ENCODE measurements around the gene DMBT1.

Gene DMBT1

DNA sequence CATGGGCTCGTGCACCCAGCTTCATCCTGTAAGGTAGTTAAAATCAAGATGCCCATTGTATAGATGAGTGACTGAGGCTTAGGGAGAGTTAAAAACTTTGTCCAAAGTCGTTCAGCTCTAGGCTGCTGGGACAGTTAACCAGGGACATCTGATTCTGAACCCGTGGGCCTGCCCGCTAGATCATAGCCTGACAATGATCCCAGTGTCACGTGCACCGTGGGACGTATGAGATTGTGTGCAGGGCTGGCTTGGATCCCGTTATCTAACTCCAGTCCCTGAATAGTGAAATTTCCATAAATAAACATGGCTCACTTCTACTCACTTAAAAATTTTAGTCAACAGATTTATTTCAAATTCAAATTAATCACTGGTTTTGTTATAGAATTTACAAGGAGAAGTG lies 114.2 kb downstream of the DMBT1 start:
- no peak for DNase-seq

DNA sequence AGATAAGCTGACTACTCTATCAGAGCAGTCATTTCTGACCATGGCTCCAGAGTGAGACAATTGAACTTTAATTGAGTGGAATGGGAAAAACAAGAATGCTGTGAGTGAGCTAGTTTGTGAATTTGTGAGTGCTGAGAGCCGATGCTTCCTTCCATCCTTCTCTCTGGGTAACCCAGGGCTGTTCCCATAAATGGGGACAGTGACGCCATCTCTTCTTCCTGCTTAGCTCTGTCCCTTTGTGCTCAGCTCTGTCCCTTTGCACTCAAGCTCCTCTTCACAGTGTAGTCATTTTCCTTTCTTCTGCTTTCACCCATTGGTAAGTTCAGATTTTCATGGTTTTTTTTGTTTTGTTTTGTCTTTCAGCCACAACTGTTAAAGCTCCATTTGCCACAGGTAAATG lies 114.7 kb downstream of the DMBT1 start:
- DNase-seq, result no peak

DNA sequence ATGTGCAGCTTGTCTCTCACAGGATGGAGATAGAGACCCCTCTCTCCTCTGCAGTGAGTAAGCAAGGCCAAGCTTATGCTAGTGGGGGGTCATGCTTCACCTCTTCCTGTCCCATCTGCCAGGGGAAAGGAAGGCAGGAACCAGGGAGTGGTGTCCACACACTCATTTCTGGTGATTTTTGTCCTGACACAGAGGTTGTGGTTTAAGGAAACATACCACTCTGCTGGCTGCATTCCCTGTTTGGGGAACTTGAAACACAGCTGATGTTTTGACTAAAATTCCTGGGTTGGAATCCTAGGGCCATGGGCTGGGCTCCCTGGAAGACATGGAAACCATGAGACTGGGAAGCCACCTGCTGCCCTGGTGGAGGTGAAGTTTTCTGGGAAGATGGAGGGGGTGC lies 117.7 kb downstream of the DMBT1 start:
- no peak for DNase-seq

DNA sequence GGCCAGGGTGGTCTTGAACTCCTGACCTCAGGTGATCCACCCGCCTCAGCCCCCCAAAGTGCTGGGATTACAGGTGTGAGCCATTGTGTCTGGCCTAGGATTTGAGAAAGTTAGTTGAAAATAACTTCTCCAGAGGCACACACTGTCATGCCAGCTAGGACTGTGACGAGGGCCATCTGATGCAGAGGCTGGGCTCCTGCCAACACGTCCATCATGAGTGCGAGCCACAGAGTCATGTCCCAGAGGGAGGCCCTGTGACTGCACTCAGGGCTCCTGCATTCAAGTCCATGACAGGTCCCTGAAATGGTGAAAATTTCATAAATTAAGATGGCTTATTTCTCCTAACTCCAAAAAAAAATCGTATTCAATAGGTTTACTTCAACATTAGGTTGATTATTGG lies 122.0 kb downstream of the DMBT1 start:
- DNase-seq, result no peak

DNA sequence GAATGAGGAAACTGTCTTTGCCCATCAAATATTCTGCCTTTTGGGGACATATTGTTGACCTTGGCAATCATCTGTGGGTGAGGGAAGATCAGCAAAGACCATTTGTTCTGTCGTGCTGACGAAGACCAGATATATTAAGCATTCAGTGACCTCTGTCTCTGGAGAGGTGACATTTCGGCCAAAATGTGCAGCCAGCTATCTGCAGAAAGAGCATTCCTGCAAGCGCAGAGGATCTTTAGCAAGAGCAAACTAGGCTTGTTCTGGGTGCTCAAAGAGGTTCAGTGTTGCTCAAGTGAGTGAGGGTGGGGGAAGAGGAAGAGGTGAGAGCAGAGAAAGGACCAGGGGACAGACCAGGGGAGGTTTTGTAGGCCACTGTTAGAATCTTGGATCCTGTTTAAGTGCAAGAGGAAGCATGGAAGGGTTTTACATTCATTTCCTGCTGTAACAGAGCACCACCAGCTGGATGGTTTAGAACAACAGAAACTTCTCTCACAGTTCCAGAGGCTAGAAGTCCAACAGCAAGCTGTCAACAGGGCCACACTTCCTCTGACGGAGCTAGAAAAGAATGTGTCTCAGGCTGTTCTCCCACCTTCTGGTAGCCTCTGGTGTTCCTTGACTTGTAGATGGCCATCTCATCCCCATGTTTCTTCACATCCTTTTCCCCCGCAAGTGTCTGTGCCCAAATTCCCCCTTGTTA lies 127.9 kb downstream of the DMBT1 start:
- DNase-seq, result no peak

DNA sequence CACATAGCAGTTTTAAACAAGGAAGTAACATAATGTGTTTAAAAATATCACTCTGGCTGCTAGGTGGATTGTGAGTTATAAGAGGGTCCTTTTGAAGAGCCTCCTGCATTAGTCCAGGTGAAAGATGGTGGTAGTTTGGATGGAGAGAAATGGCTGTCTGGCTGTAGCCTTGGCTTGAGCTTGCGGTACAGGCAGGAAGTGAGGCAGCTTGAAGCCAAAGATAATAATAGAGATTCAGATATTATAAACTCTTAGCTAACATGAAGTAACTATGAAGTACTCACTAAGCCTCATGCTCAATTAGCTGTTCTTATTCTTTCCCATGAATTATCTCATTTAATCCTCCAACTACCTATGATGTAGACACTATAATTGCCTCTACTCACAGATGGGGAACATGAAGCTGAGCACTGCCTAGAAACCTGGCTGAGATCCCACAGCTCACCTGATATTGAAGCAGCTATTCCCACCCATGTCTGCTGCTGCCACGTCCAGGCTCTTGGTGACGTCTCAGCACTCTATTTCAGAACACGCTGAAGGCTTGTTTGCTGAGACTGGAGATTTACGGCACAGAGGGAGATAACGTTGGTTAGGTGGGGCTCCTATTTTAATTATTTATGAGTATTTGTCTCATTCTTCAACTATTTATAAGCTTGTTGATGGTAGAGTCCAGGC lies 128.7 kb downstream of the DMBT1 start:
- no peak for DNase-seq

DNA sequence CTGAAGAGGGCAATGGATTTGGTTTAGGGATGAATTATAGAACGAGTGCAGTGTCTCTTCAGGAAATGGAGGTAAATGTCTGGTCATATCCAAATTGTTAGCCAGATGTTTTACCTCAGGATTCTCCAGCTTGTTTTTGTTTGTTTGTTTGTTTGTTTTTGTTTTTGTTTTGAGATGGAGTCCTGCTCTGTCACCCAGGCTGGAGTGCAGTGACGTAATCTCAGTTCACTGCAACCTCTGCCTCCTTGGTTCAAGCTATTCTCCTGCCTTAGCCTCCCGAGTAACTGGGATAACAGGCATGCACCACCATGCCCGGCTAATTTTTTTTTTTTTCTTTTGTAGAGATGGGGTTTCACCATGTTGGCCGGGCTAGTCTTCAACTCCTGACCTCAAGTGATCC lies 132.2 kb downstream of the DMBT1 start:
- no peak for DNase-seq
